ENCODE data around the gene KCNC4.
A peak's percentile ranks its signal among the peaks of the same experiment; 100 is the strongest.

KCNC4 gene

GRCh38 chr1:110177775-110178174 is 32.3 kb upstream of the KCNC4 start:
- no peak overlapping the region for H3K27ac Mint-ChIP-seq
- H3K27me3 Mint-ChIP-seq, result no peaks in the 10 kb centered on the region
- no peaks in the 10 kb centered on the region for H3K36me3 Mint-ChIP-seq (ENCODE audit: low read depth)
- ATAC-seq, result no peak
- no peaks in the 10 kb centered on the region for H3K4me1 Mint-ChIP-seq
- H3K4me3 Mint-ChIP-seq, result no peak overlapping the region
- no peaks in the 10 kb centered on the region for H3K9me3 Mint-ChIP-seq
- DNase-seq, result no peak

- Mint-ChIP-seq H3K27ac (no peak overlapping the region), H3K4me3 (no peak overlapping the region)
These were observed 26.4 kb upstream of the KCNC4 start for GRCh38 chr1:110183642-110184167.

GRCh38 chr1:110184446-110184845 is 25.7 kb upstream of the KCNC4 start:
- no peaks in the 10 kb centered on the region for H3K9me3 Mint-ChIP-seq
- peaks cover 8% of the 10 kb centered on the region for H3K27me3 Mint-ChIP-seq
- no peak for DNase-seq
- H3K4me3 Mint-ChIP-seq, result no peak overlapping the region
- no peaks in the 10 kb centered on the region for H3K36me3 Mint-ChIP-seq (ENCODE audit: low read depth)
- ATAC-seq, result no peak
- H3K27ac Mint-ChIP-seq, result no peak overlapping the region
- no peaks in the 10 kb centered on the region for H3K4me1 Mint-ChIP-seq

More at GRCh38 chr1:110183642-110184167, 26.4 kb upstream of the KCNC4 start:
- ATAC-seq (no peak), DNase-seq (no peak)
- Mint-ChIP-seq H3K27me3 (peaks cover 8% of the 10 kb centered on the region), H3K4me1 (no peaks in the 10 kb centered on the region), H3K9me3 (no peaks in the 10 kb centered on the region), H3K36me3 (ENCODE audit: low read depth) (no peaks in the 10 kb centered on the region)

GRCh38 chr1:110185181-110185580 is 24.9 kb upstream of the KCNC4 start:
- Mint-ChIP-seq H3K27ac (no peak overlapping the region), H3K9me3 (no peaks in the 10 kb centered on the region), H3K36me3 (ENCODE audit: low read depth) (no peaks in the 10 kb centered on the region), H3K27me3 (peaks cover 8% of the 10 kb centered on the region), H3K4me3 (no peak overlapping the region), H3K4me1 (peaks cover 1% of the 10 kb centered on the region)
- no peak for DNase-seq
- ATAC-seq, result no peak

- no peak for DNase-seq
- Mint-ChIP-seq H3K4me3 (no peak overlapping the region), H3K9me3 (no peaks in the 10 kb centered on the region), H3K27me3 (peaks cover 8% of the 10 kb centered on the region), H3K4me1 (peaks cover 13% of the 10 kb centered on the region), H3K27ac (no peak overlapping the region), H3K36me3 (ENCODE audit: low read depth) (no peaks in the 10 kb centered on the region)
- no peak for ATAC-seq
These were observed 23.6 kb upstream of the KCNC4 start for GRCh38 chr1:110186558-110186957.

- H3K36me3 Mint-ChIP-seq (ENCODE audit: low read depth), result no peaks in the 10 kb centered on the region
- no peak for DNase-seq
- H3K4me3 Mint-ChIP-seq, result no peak overlapping the region
These were observed 22.8 kb upstream of the KCNC4 start for GRCh38 chr1:110187139-110187890.

GRCh38 chr1:110188035-110188618 is 22.0 kb upstream of the KCNC4 start:
- Mint-ChIP-seq H3K36me3 (ENCODE audit: low read depth) (no peaks in the 10 kb centered on the region), H3K27me3 (peaks cover 8% of the 10 kb centered on the region), H3K4me1 (peaks cover 13% of the 10 kb centered on the region), H3K27ac (no peak overlapping the region), H3K4me3 (no peak overlapping the region), H3K9me3 (no peaks in the 10 kb centered on the region)
- DNase-seq (no peak), ATAC-seq (no peak)

More at GRCh38 chr1:110187139-110187890, 22.8 kb upstream of the KCNC4 start:
- H3K27ac Mint-ChIP-seq, result no peak overlapping the region
- peaks cover 13% of the 10 kb centered on the region for H3K4me1 Mint-ChIP-seq
- no peak for ATAC-seq
- H3K9me3 Mint-ChIP-seq, result no peaks in the 10 kb centered on the region
- H3K27me3 Mint-ChIP-seq, result peaks cover 8% of the 10 kb centered on the region

GRCh38 chr1:110189181-110189580 is 20.9 kb upstream of the KCNC4 start:
- H3K4me3 Mint-ChIP-seq, result no peak overlapping the region
- H3K4me1 Mint-ChIP-seq, result peaks cover 13% of the 10 kb centered on the region
- peaks cover 8% of the 10 kb centered on the region for H3K27me3 Mint-ChIP-seq
- H3K9me3 Mint-ChIP-seq, result no peaks in the 10 kb centered on the region
- no peak for DNase-seq
- no peaks in the 10 kb centered on the region for H3K36me3 Mint-ChIP-seq (ENCODE audit: low read depth)
- peak overlapping the region; percentile 5 for H3K27ac Mint-ChIP-seq
- ATAC-seq, result no peak

GRCh38 chr1:110190282-110190929 is 19.7 kb upstream of the KCNC4 start:
- no peaks in the 10 kb centered on the region for H3K36me3 Mint-ChIP-seq (ENCODE audit: low read depth)
- H3K27ac Mint-ChIP-seq, result peak overlapping the region; percentile 19
- ATAC-seq, result peak; percentile 92

GRCh38 chr1:110192541-110192940 is 17.6 kb upstream of the KCNC4 start:
- Mint-ChIP-seq H3K4me3 (no peak overlapping the region), H3K9me3 (no peaks in the 10 kb centered on the region), H3K36me3 (ENCODE audit: low read depth) (no peaks in the 10 kb centered on the region), H3K4me1 (peaks cover 15% of the 10 kb centered on the region), H3K27me3 (no peaks in the 10 kb centered on the region), H3K27ac (no peak overlapping the region)
- no peak for ATAC-seq
- no peak for DNase-seq

More at GRCh38 chr1:110190282-110190929, 19.7 kb upstream of the KCNC4 start:
- DNase-seq, result peak; percentile 25
- H3K4me1 Mint-ChIP-seq, result peaks cover 13% of the 10 kb centered on the region
- H3K27me3 Mint-ChIP-seq, result peaks cover 3% of the 10 kb centered on the region
- no peak overlapping the region for H3K4me3 Mint-ChIP-seq
- H3K9me3 Mint-ChIP-seq, result no peaks in the 10 kb centered on the region

- no peaks in the 10 kb centered on the region for H3K9me3 Mint-ChIP-seq
- no peak overlapping the region for H3K27ac Mint-ChIP-seq
- no peaks in the 10 kb centered on the region for H3K36me3 Mint-ChIP-seq (ENCODE audit: low read depth)
- H3K4me1 Mint-ChIP-seq, result peaks cover 14% of the 10 kb centered on the region
- no peak for ATAC-seq
- H3K4me3 Mint-ChIP-seq, result no peak overlapping the region
- DNase-seq, result no peak
- H3K27me3 Mint-ChIP-seq, result no peaks in the 10 kb centered on the region
These were observed 14.9 kb upstream of the KCNC4 start for GRCh38 chr1:110195196-110195595.

- H3K27ac Mint-ChIP-seq, result no peak overlapping the region
- H3K9me3 Mint-ChIP-seq, result no peaks in the 10 kb centered on the region
- peak; percentile 47 for DNase-seq
- peaks cover 2% of the 10 kb centered on the region for H3K4me1 Mint-ChIP-seq
- no peaks in the 10 kb centered on the region for H3K27me3 Mint-ChIP-seq
- peak; percentile 73 for ATAC-seq
- H3K36me3 Mint-ChIP-seq (ENCODE audit: low read depth), result no peaks in the 10 kb centered on the region
- no peak overlapping the region for H3K4me3 Mint-ChIP-seq
These were observed 13.0 kb upstream of the KCNC4 start for GRCh38 chr1:110196917-110197765.

GRCh38 chr1:110197905-110198629 is 12.0 kb upstream of the KCNC4 start:
- no peaks in the 10 kb centered on the region for H3K9me3 Mint-ChIP-seq
- DNase-seq, result no peak
- peaks cover 4% of the 10 kb centered on the region for H3K4me1 Mint-ChIP-seq
- no peaks in the 10 kb centered on the region for H3K27me3 Mint-ChIP-seq
- H3K27ac Mint-ChIP-seq, result no peak overlapping the region
- ATAC-seq, result no peak
- H3K36me3 Mint-ChIP-seq (ENCODE audit: low read depth), result no peaks in the 10 kb centered on the region
- no peak overlapping the region for H3K4me3 Mint-ChIP-seq

GRCh38 chr1:110198746-110199145 is 11.4 kb upstream of the KCNC4 start:
- Mint-ChIP-seq H3K27me3 (no peaks in the 10 kb centered on the region), H3K36me3 (ENCODE audit: low read depth) (no peaks in the 10 kb centered on the region), H3K4me1 (peaks cover 11% of the 10 kb centered on the region), H3K27ac (no peak overlapping the region), H3K4me3 (no peak overlapping the region), H3K9me3 (no peaks in the 10 kb centered on the region)
- ATAC-seq, result no peak
- DNase-seq, result no peak
